ENCODE measurements around the gene ZNF284. TPM values are rescaled to one million over a fixed set of nuclear protein-coding genes. Genes with fewer than 3 reads are reported as not detected.

Gene ZNF284
- total RNA-seq, 1 experiment from 2014 or later: 2.6 TPM

DNA sequence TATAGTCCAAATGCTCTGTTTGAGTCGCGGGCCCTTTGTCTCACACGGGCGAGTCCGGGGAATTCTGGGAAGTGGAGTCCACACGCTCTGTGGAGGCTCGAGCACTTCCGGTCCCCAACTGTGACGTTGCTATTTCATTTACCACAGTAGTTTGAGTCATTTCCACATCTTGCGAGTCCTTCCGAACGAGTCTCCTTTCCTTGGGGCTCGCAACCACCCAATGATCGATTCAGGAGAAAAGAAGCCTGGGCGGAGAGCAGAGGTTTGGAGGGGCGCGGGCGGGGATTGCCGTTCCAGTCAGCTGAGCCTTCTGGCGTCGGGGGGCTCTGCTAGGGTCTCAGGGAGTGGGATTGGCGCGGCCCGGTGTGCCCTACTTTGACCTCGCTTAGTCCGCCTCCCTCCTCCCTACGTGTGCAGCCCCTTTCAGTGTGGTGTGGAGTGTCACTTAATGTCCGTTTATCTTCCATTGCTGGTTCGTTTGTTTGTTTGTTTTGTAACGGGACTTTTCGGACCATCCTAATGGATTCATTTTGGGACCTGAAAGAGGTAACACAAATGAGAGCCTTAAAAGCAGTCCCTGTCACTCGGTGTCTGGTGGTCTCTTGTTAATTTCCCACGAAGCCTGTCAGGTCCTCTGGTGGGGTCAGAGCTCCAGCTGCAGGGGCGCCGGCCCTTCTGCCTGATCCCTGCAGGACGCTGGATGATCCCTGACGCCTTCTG is 46.6 kb upstream of the ZNF284 start, which contains the start of gene ZNF222:
ZNF222 (plus strand) TSS at position 163 of the 720 bp plus-strand sequence; CDS start at position 221, 58 bp downstream.
- Mint-ChIP-seq H3K36me3 (ENCODE audit: insufficient read depth in 1 of 3, low read depth in 3 of 3) (peaks cover 36 to 41% (median 38%) of the 10 kb centered on the region in 3 experiments), H3K4me3 (peak within 1 kb of the TSS; percentile 95 to 100), H3K27me3 (ENCODE audit: low read depth) (peaks cover 8% of the 10 kb centered on the region), H3K27ac (peak within 1 kb of the TSS; percentile 88 to 94 (median 94); a peak in 6 of 7 replicates), H3K4me1 (peaks cover 10 to 11% of the 10 kb centered on the region in 2 experiments), H3K9me3 (peaks cover 3 to 37% of the 10 kb centered on the region in 2 experiments; a peak in 4 of 5 replicates)
- H2AFZ ChIP-seq (ENCODE audit: low read length): peak within 1 kb of the TSS; percentile 82
- peak within 1 kb of the TSS; percentile 67 for H3K4me2 ChIP-seq (ENCODE audit: insufficient read depth, insufficient read length, low read length)
- H3K79me2 ChIP-seq (ENCODE audit: insufficient read depth, low read length): no peaks in the 10 kb centered on the region; the same call in 1 of the 2 replicates
- peaks cover 7% of the 10 kb centered on the region for H3K9me3 ChIP-seq (ENCODE audit: control insufficient read depth, low read depth, low read length)
- H3K4me1 ChIP-seq (ENCODE audit: insufficient read depth, low read length): no peaks in the 10 kb centered on the region; the same call in 1 of the 2 replicates
- peaks cover 7% of the 10 kb centered on the region for H3K23me2 ChIP-seq (ENCODE audit: insufficient read length, low read depth, low read length, poor library complexity, severe bottlenecking)
- H3K4ac ChIP-seq (ENCODE audit: low read depth, low read length): no peak within 1 kb of the TSS
- H3K14ac ChIP-seq (ENCODE audit: insufficient read depth, low read length): no peak within 1 kb of the TSS
- H3K9ac ChIP-seq (ENCODE audit: extremely low read depth, insufficient read length, low read length): peak within 1 kb of the TSS; percentile 87
- no peak within 1 kb of the TSS for H3K56ac ChIP-seq (ENCODE audit: insufficient read length, low read depth, low read length)
- no peak within 1 kb of the TSS for H2BK120ac ChIP-seq (ENCODE audit: low read depth, low read length, poor library complexity, severe bottlenecking)
- H3K27ac ChIP-seq (ENCODE audit: insufficient read length, low read depth, low read length): no peak within 1 kb of the TSS
- H2AK5ac ChIP-seq (ENCODE audit: insufficient read length, low read length): no peak within 1 kb of the TSS
- no peak within 1 kb of the TSS for H4K91ac ChIP-seq (ENCODE audit: insufficient read length, low read depth, low read length)
- H2BK12ac ChIP-seq (ENCODE audit: insufficient read length, low read depth, low read length): no peak within 1 kb of the TSS
- H2BK20ac ChIP-seq (ENCODE audit: low read depth, low read length, poor library complexity, severe bottlenecking): no peak within 1 kb of the TSS
- DNase-seq: peak; percentile 76
- H3T11ph ChIP-seq (ENCODE audit: low read length): no peak within 1 kb of the TSS
- no peaks in the 10 kb centered on the region for H4K20me1 ChIP-seq (ENCODE audit: control insufficient read depth, insufficient read depth, insufficient read length)
- WGBS (ENCODE audit: extremely low coverage, insufficient read length, low lambda C conversion rate): no CpG with 5 or more reads among the region's 37 CpGs
- TF ChIP-seq CTCF (conservative IDR thresholded peaks at IDR 0.05): no peak
- no peak within 1 kb of the TSS for H3K18ac ChIP-seq (ENCODE audit: insufficient read length, low read depth, low read length)
- H3K23ac ChIP-seq (ENCODE audit: insufficient read length, low read depth, low read length): no peak within 1 kb of the TSS
- no peak within 1 kb of the TSS for H2BK5ac ChIP-seq (ENCODE audit: insufficient read length, low read length)
- H4K8ac ChIP-seq (replicated peaks; ENCODE audit: insufficient read length, low read depth, low read length): no peak within 1 kb of the TSS
- H2BK15ac ChIP-seq (ENCODE audit: low read depth, low read length): no peak within 1 kb of the TSS
- H4K5ac ChIP-seq (ENCODE audit: insufficient read length, low read depth, low read length): no peak within 1 kb of the TSS
- no peaks in the 10 kb centered on the region for H3K27me3 ChIP-seq (ENCODE audit: insufficient read depth, low read length)
- H3K79me1 ChIP-seq (ENCODE audit: insufficient read depth, low read depth, low read length, poor library complexity, severe bottlenecking): no peaks in the 10 kb centered on the region

All from H9 (cell line).